Adrenal gland (tissue), 5 donors: ENCODE results near the gene TYMP.

ENCODE experiments used
- CTCF ChIP-seq, 6 experiments: fragments of 450-650 bp in 4 of 6; fragments of 200-600 bp in 2 of 6; sonication (generic) in 1 of 6; IDR thresholded peaks; 1 replicate in 5 of 6; 2 replicates in 1 of 6; pipeline versions ENCODE4 v1.5.1 to v1.8.0; 2016 to 2021; ENCODE audit warnings: antibody characterized with exemption in 6 of 6, mild to moderate bottlenecking in 2 of 6, moderate library complexity in 1 of 6
- POLR2A ChIP-seq, 2 donors: fragments of 450-650 bp; IDR thresholded peaks; one replicate each; pipeline ENCODE4 v1.6.1; 2017; ENCODE audit warnings: antibody characterized with exemption in 2 of 2, mild to moderate bottlenecking in 2 of 2, moderate library complexity in 1 of 2
- donor health status: DM: no; HTN: no; CAD: no.

DNA sequence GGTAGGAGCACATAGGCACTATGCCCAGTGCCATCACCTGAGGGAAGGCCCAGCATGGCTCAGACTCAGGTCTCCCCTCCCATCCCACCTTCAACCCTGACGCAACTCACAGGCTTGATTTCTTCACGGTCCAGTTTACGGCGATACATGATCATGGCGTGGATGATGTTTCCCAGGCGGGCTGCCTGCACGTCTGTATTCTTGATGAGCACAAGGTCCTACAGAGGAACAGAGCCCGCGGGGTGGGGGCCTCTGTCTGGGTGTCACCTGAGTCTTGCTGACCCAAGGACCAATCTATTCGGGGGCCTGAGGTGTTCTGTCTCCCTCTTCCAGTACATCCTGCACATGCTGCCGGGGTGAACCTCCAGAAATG is 44.6 kb upstream of the TYMP start:
- no peak for TF ChIP-seq CTCF (IDR thresholded peaks at IDR 0.05)
- no peak for TF ChIP-seq POLR2A (IDR thresholded peaks at IDR 0.05)
